ENCODE data around the gene CEACAM5.
"Not testable (repeated sequence)": the region's sequence is repeated elsewhere in the genome, so short reads cannot be mapped to it uniquely, and the experiment has no call there.

CEACAM5 gene

DNA sequence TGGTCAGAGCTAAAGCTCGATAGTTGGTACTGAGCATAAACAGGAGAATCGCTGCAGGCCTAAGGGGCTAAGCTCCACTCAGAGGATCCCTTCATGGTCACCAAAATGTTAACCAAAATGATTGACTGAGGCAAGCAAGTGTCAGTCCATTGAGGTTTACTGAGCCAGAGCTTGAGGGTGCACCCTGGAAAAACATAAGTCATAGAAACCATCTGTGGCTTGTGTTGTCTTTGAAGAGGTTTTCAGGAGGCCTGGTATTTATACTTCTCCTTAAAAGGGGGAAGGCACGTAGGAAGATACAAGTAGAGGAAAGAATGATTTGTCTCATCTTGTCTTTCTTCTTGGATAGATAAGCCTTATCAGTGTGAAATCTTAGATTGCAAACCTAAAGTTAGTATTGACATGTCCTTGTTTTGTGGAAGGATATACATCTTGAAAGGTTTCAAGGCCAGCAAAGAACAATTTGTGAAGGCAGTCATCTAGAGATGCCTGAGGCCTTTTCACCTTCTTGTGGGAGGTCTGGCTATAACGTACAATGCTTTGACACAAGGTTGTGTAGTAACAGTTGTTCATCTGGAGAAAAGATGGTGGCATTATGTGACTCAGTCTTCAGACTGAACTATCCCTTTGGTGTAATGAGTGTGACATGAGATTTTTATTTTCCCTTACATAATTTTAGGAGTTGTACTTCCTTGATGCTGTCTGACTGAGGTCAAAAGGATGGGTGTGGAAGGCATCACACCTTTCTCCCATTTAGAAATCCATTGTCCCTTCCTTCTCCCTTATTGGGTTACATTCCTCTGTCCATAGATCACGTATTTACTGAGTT, 32.2 kb downstream of the CEACAM5 start:
- no peak for DNase-seq (ENCODE audit: low read depth)

DNA sequence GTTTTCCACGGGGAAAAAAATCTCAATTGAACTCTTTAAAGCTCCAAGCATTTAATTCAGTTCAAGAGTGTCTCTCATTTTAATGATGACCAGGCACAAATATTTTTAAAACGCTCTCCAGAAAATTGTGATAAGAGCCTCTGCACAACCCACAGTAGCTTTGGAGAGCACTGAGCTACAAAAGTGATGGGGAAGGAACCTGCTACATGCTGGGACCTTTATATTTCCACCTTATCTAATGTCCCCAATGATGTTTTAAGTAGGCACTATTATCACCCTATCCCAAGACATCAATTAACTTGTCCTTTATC, 32.8 kb downstream of the CEACAM5 start:
- DNase-seq (ENCODE audit: low read depth) = no peak

DNA sequence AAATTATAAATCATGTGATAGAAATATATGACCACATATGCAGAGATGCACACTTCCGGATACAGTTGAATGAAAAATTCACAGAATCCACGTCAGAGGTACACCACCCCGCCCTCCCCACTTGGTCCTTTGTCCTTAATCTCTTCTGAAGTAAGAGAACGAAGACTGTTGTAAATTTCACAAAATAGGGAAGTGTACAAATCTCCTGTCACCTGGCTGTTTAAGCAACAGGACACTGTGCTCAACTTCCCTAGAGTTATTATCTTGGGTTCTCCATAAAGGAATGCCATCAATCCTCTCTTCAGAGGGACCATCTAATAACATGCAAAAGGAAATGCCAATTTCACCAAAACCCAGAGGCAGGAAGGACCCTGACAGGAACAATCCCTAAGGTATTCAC, 36.4 kb downstream of the CEACAM5 start:
- no peak for DNase-seq (ENCODE audit: low read depth)

- no peak for DNase-seq (ENCODE audit: low read depth)
Measured at GRCh38 chr19:41745756-41746155, 37.3 kb downstream of the CEACAM5 start.

- no peak for DNase-seq (ENCODE audit: low read depth)
Measured at GRCh38 chr19:41746593-41747227, 38.3 kb downstream of the CEACAM5 start.

DNA sequence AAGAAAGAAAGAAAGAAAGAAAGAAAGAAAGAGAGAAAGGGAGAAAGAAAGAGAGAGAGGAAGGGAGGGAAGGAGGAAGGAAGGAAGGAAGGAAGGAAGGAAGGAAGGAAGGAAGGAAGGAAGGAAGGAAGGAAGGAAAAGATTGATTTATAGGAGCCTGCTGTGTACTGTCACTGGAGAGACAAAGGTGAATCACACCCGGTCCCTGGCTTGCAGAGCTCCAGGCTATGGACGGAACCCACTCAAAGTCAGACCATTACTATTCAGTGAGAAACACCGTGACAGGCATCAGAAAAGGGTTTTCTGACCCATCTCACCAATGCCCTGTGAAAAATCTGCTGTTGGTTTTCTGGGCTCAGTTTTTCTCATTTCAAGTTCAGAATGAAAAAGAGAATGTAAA, 39.6 kb downstream of the CEACAM5 start:
- DNase-seq (ENCODE audit: low read depth) = no peak

GRCh38 chr19:41750248-41751134, 42.1 kb downstream of the CEACAM5 start:
- not testable (repeated sequence) for DNase-seq (ENCODE audit: low read depth)

DNA sequence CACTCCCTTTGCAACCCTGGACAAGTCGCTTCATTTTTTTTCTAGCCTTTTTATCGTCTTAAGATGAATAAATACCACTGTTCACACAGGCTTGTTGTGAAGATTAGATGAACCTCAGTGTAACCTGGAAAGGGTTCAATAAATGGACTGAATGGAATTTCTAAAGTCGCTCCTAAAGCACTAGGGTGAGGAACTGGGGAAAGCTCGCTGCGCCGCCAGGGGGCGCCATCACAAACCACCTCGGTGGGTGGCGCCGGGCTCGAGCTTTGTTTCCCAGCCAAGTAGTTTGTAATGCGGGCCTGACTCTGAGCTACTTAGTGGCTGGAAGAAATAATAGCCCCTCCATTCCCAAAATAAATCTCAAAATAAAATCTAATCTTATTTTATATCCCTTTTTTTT, 44.7 kb downstream of the CEACAM5 start:
- no peak for DNase-seq (ENCODE audit: low read depth)

- no peak for DNase-seq (ENCODE audit: low read depth)
Measured at GRCh38 chr19:41753936-41754529, 45.6 kb downstream of the CEACAM5 start.

DNA sequence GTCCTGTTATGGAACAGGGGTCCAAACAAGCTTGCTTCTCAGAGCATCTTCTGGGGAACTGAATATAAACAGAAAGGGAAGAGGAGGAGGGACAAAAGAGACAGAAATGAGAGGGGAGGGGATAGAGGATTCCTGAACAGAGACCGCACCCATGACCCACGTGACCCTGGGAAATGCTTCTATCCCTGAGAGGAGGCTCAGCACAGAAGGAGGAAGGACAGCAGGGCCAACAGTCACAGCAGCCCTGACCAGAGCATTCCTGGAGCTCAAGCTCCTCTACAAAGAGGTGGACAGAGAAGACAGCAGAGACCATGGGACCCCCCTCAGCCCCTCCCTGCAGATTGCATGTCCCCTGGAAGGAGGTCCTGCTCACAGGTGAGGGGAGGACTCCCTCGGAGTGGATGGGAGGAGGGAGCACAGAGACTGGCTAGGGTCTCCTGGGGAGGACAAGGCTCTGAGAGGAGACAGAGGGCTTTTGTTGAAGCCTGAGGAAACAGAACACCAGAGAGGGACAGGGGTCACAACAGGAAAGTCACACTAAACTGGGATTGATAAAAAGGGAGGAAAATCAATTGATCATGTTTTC, 47.0 kb downstream of the CEACAM5 start, which contains the start of gene CEACAM6:
CEACAM6 (plus strand) TSS at position 203 of the 586 bp plus-strand sequence; CDS start at position 312, 109 bp downstream.
- DNase-seq (ENCODE audit: low read depth) = no peak

DNA sequence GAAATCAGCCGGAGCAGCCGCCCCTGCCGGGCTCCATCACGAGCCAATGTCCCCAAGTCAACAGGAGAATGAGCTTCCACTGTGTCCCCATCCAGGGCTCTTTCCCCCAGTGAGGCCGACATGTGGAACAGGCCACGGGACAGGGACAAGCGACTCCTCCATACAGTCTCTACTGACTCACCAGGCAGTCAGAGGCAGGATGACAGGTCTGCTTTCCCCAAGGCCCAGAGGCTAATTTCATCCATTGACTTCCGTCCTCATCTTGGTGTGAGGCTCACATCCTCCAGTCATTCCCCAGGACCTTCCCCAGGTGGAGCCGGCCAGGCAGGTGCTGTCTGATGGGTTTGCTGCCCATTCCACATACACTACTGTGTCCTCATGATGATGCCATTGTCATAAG, 50.4 kb downstream of the CEACAM5 start:
- no peak for DNase-seq (ENCODE audit: low read depth)

DNA sequence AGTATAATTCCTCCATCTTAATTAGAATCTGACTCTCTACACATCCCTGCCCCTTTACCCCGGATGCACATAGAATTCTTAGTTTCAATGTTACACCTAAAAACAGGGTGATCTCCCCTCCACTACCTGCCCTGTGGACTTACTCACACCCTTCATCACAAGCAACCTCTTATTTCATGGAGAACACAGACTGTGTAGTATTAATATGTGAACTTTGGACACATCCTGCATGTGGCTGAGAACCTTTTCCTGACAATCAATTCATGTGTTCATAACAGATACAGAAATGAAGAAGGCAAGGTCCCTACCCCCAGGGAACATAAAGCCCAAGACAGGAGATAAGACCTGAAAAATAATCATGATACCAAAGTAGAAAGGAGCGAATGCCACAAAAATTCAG, 58.7 kb downstream of the CEACAM5 start:
- DNase-seq (ENCODE audit: low read depth) = no peak

- not testable (repeated sequence) for DNase-seq (ENCODE audit: low read depth)
Measured at GRCh38 chr19:41768105-41768504, 59.7 kb downstream of the CEACAM5 start.

DNA sequence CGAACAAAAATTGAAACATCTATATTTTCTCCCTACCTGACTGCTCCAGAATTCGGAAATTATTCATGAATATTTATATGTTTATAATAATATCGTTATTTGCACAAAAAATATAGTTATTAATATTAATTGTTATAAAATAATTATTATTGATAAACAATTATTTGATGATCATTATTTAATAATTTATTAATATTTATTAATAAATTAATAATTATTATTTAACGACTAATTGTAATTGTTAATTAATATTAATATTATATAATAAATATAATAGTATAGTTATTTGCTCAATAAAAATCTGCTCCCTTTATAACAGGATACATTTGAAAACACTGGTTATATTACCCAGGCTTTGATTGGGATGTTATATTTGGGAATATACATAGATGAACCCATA, 61.2 kb downstream of the CEACAM5 start:
- no peak for DNase-seq (ENCODE audit: low read depth)

- no peak for DNase-seq (ENCODE audit: low read depth)
Measured at GRCh38 chr19:41771410-41771809, 63.0 kb downstream of the CEACAM5 start.

- no peak for DNase-seq (ENCODE audit: low read depth)
Measured at GRCh38 chr19:41774515-41774980, 66.1 kb downstream of the CEACAM5 start.

DNA sequence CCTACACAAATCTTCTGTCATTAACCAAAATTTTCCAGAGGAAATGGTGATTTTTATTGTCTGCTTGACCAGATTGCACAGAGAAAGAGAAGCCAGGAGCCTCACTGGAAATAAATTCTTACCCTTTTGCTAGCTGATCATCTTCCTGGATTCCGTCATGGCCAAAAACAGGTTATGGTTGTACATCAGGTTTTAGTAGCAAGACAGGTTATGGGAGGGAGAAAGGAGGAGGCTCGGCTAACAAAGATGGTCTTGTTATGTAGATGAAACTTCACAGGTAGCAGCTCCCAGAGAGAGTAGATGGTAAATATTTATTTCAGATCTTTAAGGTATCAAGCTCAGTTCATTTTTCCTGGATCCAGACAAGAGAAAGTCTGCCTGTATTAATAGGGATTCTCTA, 68.3 kb downstream of the CEACAM5 start:
- no peak for DNase-seq (ENCODE audit: low read depth)
